Osteoblast (primary cell): ENCODE measurements around the gene PRXL2B. TPM values are rescaled to one million over a fixed set of nuclear protein-coding genes. Genes with fewer than 3 reads are reported as not detected.

ENCODE experiments used
- DNase-seq: peaks from one replicate; pipeline ENCODE4 v3.0.0; 2011; ENCODE audit warnings: low spot score, mixed read lengths; ENCODE audit not compliant: insufficient read length; ENCODE audit errors: missing footprints
- H2AFZ ChIP-seq: 2 replicates; pipeline ENCODE4 v1.6.0; 2011; ENCODE audit warnings: mild to moderate bottlenecking, low read length
- H3K27ac ChIP-seq: 2 replicates; pipeline ENCODE4 v1.5.1; 2011; ENCODE audit warnings: mild to moderate bottlenecking, low read depth, low read length, moderate library complexity
- H3K27me3 ChIP-seq: 2 replicates; pipeline ENCODE4 v1.6.0; 2012; ENCODE audit warnings: mild to moderate bottlenecking, control low read depth, inconsistent platforms, low read length, moderate library complexity; ENCODE audit not compliant: insufficient read depth
- H3K36me3 ChIP-seq: 2 replicates; pipeline ENCODE4 v1.5.1; 2011; ENCODE audit warnings: mild to moderate bottlenecking, low read length, control low read depth, moderate library complexity; ENCODE audit not compliant: insufficient read depth
- H3K4me1 ChIP-seq: 2 replicates; pipeline ENCODE4 v1.5.1; 2011; ENCODE audit warnings: mild to moderate bottlenecking, low read length, control low read depth, moderate library complexity; ENCODE audit not compliant: insufficient read depth
- H3K4me2 ChIP-seq: 2 replicates; pipeline ENCODE4 v1.6.0; 2011; ENCODE audit warnings: mild to moderate bottlenecking, low read length; ENCODE audit not compliant: insufficient read depth
- H3K4me3 ChIP-seq: fragments of 200-600 bp; sonication (generic); 3 replicates; pipeline ENCODE4 v1.5.1; 2012; ENCODE audit warnings: mild to moderate bottlenecking, low read length, inconsistent platforms; ENCODE audit not compliant: insufficient read depth
- H3K79me2 ChIP-seq: 2 replicates; pipeline ENCODE4 v1.6.0; 2012; ENCODE audit warnings: mild to moderate bottlenecking, low read length, control low read depth, inconsistent platforms; ENCODE audit not compliant: insufficient read depth
- H3K9me3 ChIP-seq: 2 replicates; pipeline ENCODE4 v1.5.1; 2011; ENCODE audit warnings: low read depth, low read length, control low read depth
- H4K20me1 ChIP-seq: 2 replicates; pipeline ENCODE4 v1.6.0; 2012; ENCODE audit warnings: mild to moderate bottlenecking, low read length, control low read depth; ENCODE audit not compliant: insufficient read depth
- CTCF ChIP-seq: IDR thresholded peaks from 2 replicates; pipeline ENCODE4 v1.5.1; 2011; ENCODE audit warnings: mild to moderate bottlenecking, low read depth, low read length, moderate library complexity; ENCODE audit errors: extremely low read depth
- total RNA-seq: library from RNA; depleted of rRNA; stranded (reverse); fragments of >200 nt; gene quantifications from 2 replicates; pipeline ENCODE4 v1.2.3, GENCODE V29; 2012

Gene PRXL2B
- total RNA-seq, 1 donor: 8.0 TPM

DNA sequence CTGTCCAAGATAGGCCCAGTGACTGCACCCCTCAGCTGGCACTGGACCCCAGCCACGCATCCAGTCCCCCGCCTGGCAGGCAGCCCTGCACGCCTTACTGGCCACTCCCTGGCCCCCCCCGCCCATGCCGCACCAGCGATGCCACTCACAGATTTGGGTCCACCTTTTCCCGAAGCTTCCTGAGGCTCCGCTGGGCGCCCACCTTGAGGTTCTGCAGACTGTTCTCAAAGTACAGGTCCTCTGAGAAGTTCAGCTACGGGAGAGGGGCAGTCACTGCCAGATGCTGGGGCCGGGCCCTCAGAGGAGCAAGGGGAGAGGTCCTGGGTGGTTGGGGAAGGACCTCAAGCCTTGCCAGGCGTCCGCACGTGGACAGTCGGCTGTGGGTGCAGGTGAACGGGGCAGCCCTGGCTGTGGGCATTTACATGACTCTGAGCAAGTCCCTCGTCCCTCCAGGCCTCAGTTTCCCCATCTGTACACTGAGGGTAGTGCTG lies 8.1 kb downstream of the PRXL2B start:
- no peak for TF ChIP-seq CTCF
- peak; percentile 72 for DNase-seq
- Histone ChIP-seq H3K4me3 (no peak overlapping the region), H3K27ac (no peak overlapping the region), H3K27me3 (no peaks in the 10 kb centered on the region), H2AFZ (no peak overlapping the region), H3K9me3 (no peaks in the 10 kb centered on the region), H4K20me1 (no peaks in the 10 kb centered on the region), H3K79me2 (no peaks in the 10 kb centered on the region), H3K4me2 (no peak overlapping the region), H3K36me3 (no peaks in the 10 kb centered on the region), H3K4me1 (no peaks in the 10 kb centered on the region)

DNA sequence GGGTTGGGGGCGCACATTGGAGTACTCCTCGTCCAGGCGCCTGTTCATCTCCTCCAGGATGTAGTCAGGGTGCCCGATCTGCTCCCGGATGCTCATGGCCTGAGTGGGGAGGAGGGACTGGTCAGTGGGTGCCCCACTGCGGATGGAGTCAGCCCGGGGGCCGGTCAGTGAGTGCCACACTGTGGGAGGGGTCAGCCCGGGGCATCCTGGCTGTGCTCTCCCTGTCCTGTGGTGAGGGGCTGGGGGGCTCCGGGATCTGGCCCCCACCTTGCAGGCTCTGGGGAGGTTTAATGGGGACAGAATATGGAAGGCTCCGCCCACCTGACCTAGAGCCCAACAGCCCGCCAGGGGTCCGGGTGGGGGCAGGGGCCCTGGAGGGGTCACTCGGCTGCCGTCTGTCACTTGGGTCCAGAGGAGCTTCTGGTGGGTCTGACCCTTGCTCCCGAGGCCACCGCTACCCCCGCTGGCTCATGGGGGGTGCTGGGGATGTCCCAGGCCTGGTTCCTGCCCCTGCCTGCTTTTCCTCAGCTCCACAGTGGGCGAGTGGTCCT lies 8.8 kb downstream of the PRXL2B start:
- H3K4me3 ChIP-seq: no peak overlapping the region
- no peak overlapping the region for H3K4me2 ChIP-seq
- TF ChIP-seq CTCF: no peak
- peak; percentile 84 for DNase-seq
- H2AFZ ChIP-seq: no peak overlapping the region
- no peaks in the 10 kb centered on the region for H3K9me3 ChIP-seq
- H3K27me3 ChIP-seq: no peaks in the 10 kb centered on the region
- no peaks in the 10 kb centered on the region for H4K20me1 ChIP-seq
- H3K27ac ChIP-seq: no peak overlapping the region
- H3K36me3 ChIP-seq: no peaks in the 10 kb centered on the region
- H3K79me2 ChIP-seq: no peaks in the 10 kb centered on the region
- H3K4me1 ChIP-seq: no peaks in the 10 kb centered on the region

DNA sequence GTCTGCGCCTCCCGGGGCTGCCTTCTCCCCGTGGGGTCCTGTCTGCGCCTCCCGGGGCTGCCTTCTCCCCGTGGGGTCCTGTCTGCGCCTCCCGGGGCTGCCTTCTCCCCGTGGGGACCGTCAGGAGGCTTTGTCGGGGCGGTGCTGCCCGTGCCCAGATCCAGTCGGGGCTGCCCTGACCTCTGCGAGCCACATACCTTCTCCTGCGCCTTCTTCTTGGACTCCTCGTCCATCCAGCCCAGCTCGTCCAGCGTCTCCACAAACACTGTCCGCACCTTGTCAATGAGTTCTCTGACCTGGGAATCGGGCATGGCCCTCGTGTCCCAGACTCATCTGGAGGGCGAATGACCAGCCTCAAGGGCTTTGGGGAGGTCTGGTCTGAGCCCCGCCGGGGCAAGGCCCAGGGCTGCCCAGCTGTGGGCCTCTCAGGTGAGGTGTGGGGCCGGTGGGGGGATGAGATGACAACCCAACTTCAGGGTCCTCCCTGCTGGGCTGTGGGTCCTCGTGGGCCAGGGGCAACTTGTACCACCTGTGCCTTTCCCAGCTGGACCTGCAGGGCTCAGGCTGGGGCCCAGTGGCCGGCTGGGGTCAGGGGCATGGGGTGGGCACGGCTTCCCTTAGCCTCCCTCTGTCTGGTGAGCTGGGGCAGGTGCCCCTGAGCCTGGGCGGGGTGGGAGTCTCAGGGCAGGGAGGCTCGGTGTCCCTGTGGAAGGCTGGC lies 9.4 kb downstream of the PRXL2B start:
- H2AFZ ChIP-seq: no peak overlapping the region

More for the DNA sequence above, 9.4 kb downstream of the PRXL2B start:
- H3K79me2 ChIP-seq: no peaks in the 10 kb centered on the region
- H3K4me3 ChIP-seq: no peak overlapping the region
- H3K36me3 ChIP-seq: no peaks in the 10 kb centered on the region
- TF ChIP-seq CTCF: no peak
- H3K27me3 ChIP-seq: no peaks in the 10 kb centered on the region
- H3K27ac ChIP-seq: no peak overlapping the region
- H3K9me3 ChIP-seq: no peaks in the 10 kb centered on the region
- H3K4me1 ChIP-seq: no peaks in the 10 kb centered on the region
- H4K20me1 ChIP-seq: no peaks in the 10 kb centered on the region
- DNase-seq: peak; percentile 71
- H3K4me2 ChIP-seq: no peak overlapping the region
